GM23338 (cell line): ENCODE measurements around the gene CDHR2.

Experiments used
- CREB1 ChIP-seq: fragments of 250-450 bp; sonication (Bioruptor Pico); IDR thresholded peaks from 2 replicates; pipeline ENCODE4 v1.5.0; 2020; ENCODE audit warnings: low read depth, mild to moderate bottlenecking, moderate library complexity
- EZH2 ChIP-seq: fragments of 200-600 bp; sonication (generic); IDR thresholded peaks from one replicate; pipeline ENCODE4 v1.8.0; 2017; ENCODE audit warnings: antibody characterized with exemption, mild to moderate bottlenecking, low read depth; ENCODE audit not compliant: unreplicated experiment
- JUNB ChIP-seq: IDR thresholded peaks from one replicate; pipeline ENCODE4 v1.6.1; 2016; ENCODE audit warnings: antibody characterized with exemption; ENCODE audit not compliant: unreplicated experiment
- POLR2AphosphoS5 ChIP-seq: IDR thresholded peaks from 2 replicates; pipeline ENCODE4 v1.6.1; 2016; ENCODE audit warnings: antibody characterized with exemption, low read depth
- REST ChIP-seq: IDR thresholded peaks from one replicate; pipeline ENCODE4 v1.6.1; 2018; ENCODE audit warnings: antibody characterized with exemption; ENCODE audit not compliant: unreplicated experiment
- TF ChIP-seq, protein P1 (sequence below), 2 experiments: fragments of 200-600 bp in 1 of 2; sonication (generic) in 1 of 2; conservative IDR thresholded peaks; 2 replicates each; pipeline versions ENCODE4 v1.5.1 to v1.6.1; 2016 to 2017; ENCODE audit warnings: antibody characterized with exemption in 2 of 2, low read depth in 2 of 2, mild to moderate bottlenecking in 2 of 2, moderate library complexity in 1 of 2
- TF ChIP-seq, protein P2 (sequence below): IDR thresholded peaks from 2 replicates; pipeline ENCODE4 v1.6.1; 2016; ENCODE audit warnings: antibody characterized with exemption

- TF ChIP-seq, protein P1, sequence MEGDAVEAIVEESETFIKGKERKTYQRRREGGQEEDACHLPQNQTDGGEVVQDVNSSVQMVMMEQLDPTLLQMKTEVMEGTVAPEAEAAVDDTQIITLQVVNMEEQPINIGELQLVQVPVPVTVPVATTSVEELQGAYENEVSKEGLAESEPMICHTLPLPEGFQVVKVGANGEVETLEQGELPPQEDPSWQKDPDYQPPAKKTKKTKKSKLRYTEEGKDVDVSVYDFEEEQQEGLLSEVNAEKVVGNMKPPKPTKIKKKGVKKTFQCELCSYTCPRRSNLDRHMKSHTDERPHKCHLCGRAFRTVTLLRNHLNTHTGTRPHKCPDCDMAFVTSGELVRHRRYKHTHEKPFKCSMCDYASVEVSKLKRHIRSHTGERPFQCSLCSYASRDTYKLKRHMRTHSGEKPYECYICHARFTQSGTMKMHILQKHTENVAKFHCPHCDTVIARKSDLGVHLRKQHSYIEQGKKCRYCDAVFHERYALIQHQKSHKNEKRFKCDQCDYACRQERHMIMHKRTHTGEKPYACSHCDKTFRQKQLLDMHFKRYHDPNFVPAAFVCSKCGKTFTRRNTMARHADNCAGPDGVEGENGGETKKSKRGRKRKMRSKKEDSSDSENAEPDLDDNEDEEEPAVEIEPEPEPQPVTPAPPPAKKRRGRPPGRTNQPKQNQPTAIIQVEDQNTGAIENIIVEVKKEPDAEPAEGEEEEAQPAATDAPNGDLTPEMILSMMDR (conservative IDR thresholded peaks at IDR 0.05; ENCODE audit: low read depth in 2 of 2): no peak
- TF ChIP-seq POLR2AphosphoS5 (no peak), JUNB (no peak), REST (no peak), EZH2 (no peak), CREB1 (CRISPR knock-in tag) (no peak)
- TF ChIP-seq, protein P2, sequence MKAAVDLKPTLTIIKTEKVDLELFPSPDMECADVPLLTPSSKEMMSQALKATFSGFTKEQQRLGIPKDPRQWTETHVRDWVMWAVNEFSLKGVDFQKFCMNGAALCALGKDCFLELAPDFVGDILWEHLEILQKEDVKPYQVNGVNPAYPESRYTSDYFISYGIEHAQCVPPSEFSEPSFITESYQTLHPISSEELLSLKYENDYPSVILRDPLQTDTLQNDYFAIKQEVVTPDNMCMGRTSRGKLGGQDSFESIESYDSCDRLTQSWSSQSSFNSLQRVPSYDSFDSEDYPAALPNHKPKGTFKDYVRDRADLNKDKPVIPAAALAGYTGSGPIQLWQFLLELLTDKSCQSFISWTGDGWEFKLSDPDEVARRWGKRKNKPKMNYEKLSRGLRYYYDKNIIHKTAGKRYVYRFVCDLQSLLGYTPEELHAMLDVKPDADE: no peak
These were observed 94.5 kb downstream of the CDHR2 start for GRCh38 chr5:176643491-176644219.
